Small intestine (tissue), 7 donors: ENCODE measurements around the gene CLPTM1L. TPM values are rescaled to one million over a fixed set of nuclear protein-coding genes. Genes with fewer than 3 reads are reported as not detected.

Source experiments
- DNase-seq, 2 donors: peaks; one replicate each; pipeline versions ENCODE4 v3.0.0 to v3.0.0-alpha.2; 2013
- FAIRE-seq: peaks from 2 replicates; lab custom pipeline; 2012; peaks lifted over from hg19 to GRCh38; lab: Jason Lieb, UNC
- H3K27ac ChIP-seq, 3 donors: one replicate each; pipeline ENCODE4 v1.5.1; 2013; ENCODE audit warnings: low read length in 2 of 3, mild to moderate bottlenecking in 2 of 3, control low read depth in 1 of 3, inconsistent platforms in 1 of 3, low read depth in 1 of 3, moderate library complexity in 1 of 3
- H3K27me3 ChIP-seq, 3 donors: one replicate each; pipeline ENCODE4 v1.6.1; 2013; ENCODE audit warnings: low read length in 3 of 3, inconsistent platforms in 1 of 3; ENCODE audit not compliant: control insufficient read depth in 3 of 3, insufficient read depth in 3 of 3
- H3K36me3 ChIP-seq, 3 donors: one replicate each; pipeline ENCODE4 v1.6.1; 2013; ENCODE audit warnings: low read length in 3 of 3, inconsistent platforms in 1 of 3, low read depth in 1 of 3, mild to moderate bottlenecking in 1 of 3, moderate library complexity in 1 of 3; ENCODE audit not compliant: control insufficient read depth in 3 of 3, insufficient read depth in 2 of 3
- H3K4me1 ChIP-seq, 3 donors: one replicate each; pipeline ENCODE4 v1.6.1; 2013; ENCODE audit warnings: low read length in 2 of 3, inconsistent platforms in 1 of 3, low read depth in 1 of 3, mild to moderate bottlenecking in 1 of 3, moderate library complexity in 1 of 3; ENCODE audit not compliant: control insufficient read depth in 3 of 3, insufficient read depth in 2 of 3
- H3K4me3 ChIP-seq, 3 donors: one replicate each; pipeline ENCODE4 v1.5.1; 2013; ENCODE audit warnings: low read length in 3 of 3, control low read depth in 1 of 3, inconsistent platforms in 1 of 3, low read depth in 1 of 3, mild to moderate bottlenecking in 1 of 3, moderate library complexity in 1 of 3
- H3K9me3 ChIP-seq, 2 donors: one replicate each; pipeline ENCODE4 v1.6.1; 2013; ENCODE audit warnings: low read depth in 1 of 2, low read length in 1 of 2; ENCODE audit not compliant: control insufficient read depth in 2 of 2, insufficient read depth in 1 of 2
- WGBS, 3 donors: extraction: QIAGEN DNeasy Blood & Tissue Kit; methylation state at CpG; one replicate each; pipeline ENCODE4 v1.1.7; 2013; 5-methylcytosine and 5-hydroxymethylcytosine counted together
- polyA plus RNA-seq, 4 donors: library from polyadenylated mRNA; stranded (reverse) in 3 of 4; unstranded in 1 of 4; fragments of 200-250 nt in 3 of 4; fragments of 120-200 nt in 1 of 4; gene quantifications; one replicate each; pipeline versions ENCODE4 v1.2.1 to v1.2.3, GENCODE V29; 2013
- donor health status: healthy with polysubstance abuse.
- donor health status: control.
- donor health status: control.
- donor health status: Bipolar disorder and iron deficiency.
- donor health status: healthy.

CLPTM1L gene
- polyA plus RNA-seq, 4 donors: 45.8 to 99.7 (median 75.6) TPM

DNA sequence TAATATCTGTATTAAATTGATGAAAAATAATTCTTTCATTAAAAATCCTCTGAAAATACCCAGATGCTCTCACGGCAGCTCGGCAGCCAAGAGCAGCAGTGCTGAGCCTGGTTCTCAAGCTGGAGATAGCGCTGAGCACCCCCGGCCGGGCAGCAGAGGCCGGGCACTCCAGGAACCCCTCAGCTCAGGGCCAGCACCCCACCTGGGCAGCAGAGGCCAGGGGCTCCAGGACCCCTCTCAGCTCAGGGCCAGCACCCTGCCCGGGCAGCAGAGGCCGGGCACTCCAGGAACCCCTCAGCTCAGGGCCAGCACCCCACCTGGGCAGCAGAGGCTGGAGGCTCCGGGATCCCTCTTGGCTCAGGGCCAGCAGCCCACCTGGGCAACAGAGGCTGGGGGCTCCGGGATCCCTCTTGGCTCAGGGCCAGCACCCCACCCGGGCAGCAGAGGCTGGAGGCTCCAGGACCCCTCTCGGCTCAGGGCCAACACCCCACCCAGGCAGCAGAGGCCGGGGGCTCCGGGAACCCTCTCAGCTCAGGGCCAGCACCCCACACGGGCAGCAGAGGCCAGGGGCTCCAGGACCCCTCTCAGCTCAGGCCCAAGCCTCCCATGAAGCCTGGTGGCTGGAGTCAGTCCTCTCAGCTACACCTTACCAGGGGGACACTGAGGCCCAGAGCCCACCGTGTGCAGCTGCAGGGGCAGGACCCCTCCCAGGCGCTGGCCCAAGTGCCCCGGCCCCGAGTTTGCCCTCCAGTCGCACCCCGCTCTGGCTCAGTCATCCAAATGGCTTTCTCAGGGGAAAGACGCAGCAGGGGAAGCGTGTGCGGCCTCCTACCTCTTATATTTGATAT lies 21.7 kb downstream of the CLPTM1L start:
- H3K36me3 ChIP-seq: peaks cover 23 to 85% (median 42%) of the 10 kb centered on the region in 3 donors
- no peaks in the 10 kb centered on the region for H3K4me1 ChIP-seq
- no peak overlapping the region for H3K4me3 ChIP-seq
- FAIRE-seq: no peak
- WGBS, 3 donors: 90 to 93% (median 91%) methylated on average over 22 to 24 of the region's 24 CpGs
- H3K27me3 ChIP-seq: no peaks in the 10 kb centered on the region
- no peak overlapping the region for H3K27ac ChIP-seq
- H3K9me3 ChIP-seq: peaks cover 0 to under 1% of the 10 kb centered on the region in 2 donors
- no peak for DNase-seq

DNA sequence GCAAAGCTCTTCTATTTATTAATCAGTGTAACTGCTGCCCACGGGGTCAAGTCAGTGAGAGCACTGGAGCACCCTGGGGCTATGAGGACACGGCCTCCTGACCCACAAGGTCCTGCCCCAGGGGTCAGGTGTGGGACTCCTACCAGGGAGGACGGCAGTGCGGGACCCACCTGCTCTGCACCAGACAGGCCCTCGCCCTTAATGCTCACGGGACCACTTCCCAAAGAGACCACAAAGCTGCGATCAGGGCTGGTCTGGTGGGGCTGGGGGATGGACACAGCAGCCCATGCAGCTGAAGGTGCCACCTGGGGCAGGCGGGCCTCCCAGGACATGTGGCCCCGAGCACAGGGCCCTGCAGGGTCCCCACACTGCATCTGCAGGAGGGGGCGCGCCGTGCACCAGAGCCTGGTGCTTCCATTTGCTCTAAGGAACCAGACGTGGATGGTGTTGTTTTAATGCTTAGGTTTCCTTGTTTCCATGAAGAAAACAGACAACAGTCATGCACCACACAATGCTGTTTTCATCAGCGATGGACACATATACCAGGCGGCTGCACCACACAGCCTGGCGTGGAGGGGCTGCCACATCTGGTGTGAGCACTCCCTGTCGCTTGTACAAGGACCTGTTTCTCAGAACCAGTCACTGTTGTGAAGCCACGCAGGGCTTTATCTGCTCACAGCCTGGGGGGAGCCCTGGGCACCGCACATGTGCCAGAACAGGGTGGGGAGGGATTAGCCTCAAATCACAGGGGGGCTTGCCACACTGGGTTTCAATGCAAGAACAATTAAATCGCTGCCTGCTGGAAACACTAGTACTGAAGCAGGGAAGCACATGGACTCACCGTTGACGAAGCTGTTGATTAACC lies 22.6 kb downstream of the CLPTM1L start:
- H3K4me1 ChIP-seq: no peaks in the 10 kb centered on the region
- WGBS, 3 donors: 93 to 97% (median 95%) methylated on average over 21 to 22 of the region's 22 CpGs
- H3K27me3 ChIP-seq: no peaks in the 10 kb centered on the region
- no peak overlapping the region for H3K4me3 ChIP-seq
- FAIRE-seq: no peak
- no peaks in the 10 kb centered on the region for H3K9me3 ChIP-seq
- H3K36me3 ChIP-seq: peaks cover 25 to 90% (median 42%) of the 10 kb centered on the region in 3 donors
- H3K27ac ChIP-seq: no peak overlapping the region
- no peak for DNase-seq

DNA sequence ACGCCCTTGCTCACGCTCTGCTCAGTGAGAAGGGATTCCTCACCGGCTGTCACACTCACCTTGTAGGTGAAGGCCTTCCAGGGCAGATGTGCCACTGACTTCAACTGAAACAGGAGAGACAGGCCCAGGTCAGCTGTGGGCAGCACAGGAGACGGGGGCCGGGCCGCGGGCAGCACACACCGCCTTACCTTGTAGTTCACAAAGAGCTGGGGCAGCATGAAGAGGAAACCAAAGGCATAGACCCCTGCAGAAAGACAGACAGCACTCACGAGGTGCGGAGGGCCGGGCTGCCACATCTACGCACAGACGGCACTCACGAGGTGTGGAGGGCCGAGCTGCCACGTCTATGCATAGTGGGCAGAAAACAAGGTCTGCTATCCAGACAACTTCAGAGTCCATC lies 23.3 kb downstream of the CLPTM1L start:
- H3K4me1 ChIP-seq: peaks cover 0 to 1% (median under 1%) of the 10 kb centered on the region in 3 donors
- DNase-seq (no peak), FAIRE-seq (no peak)
- no peak overlapping the region for H3K27ac ChIP-seq
- WGBS, 3 donors: 94 to 97% (median 95%) methylated on average over 16 of the region's 16 CpGs
- H3K27me3 ChIP-seq: no peaks in the 10 kb centered on the region
- H3K4me3 ChIP-seq: no peak overlapping the region
- peaks cover 25 to 93% (median 42%) of the 10 kb centered on the region in 3 donors for H3K36me3 ChIP-seq
- no peaks in the 10 kb centered on the region for H3K9me3 ChIP-seq

DNA sequence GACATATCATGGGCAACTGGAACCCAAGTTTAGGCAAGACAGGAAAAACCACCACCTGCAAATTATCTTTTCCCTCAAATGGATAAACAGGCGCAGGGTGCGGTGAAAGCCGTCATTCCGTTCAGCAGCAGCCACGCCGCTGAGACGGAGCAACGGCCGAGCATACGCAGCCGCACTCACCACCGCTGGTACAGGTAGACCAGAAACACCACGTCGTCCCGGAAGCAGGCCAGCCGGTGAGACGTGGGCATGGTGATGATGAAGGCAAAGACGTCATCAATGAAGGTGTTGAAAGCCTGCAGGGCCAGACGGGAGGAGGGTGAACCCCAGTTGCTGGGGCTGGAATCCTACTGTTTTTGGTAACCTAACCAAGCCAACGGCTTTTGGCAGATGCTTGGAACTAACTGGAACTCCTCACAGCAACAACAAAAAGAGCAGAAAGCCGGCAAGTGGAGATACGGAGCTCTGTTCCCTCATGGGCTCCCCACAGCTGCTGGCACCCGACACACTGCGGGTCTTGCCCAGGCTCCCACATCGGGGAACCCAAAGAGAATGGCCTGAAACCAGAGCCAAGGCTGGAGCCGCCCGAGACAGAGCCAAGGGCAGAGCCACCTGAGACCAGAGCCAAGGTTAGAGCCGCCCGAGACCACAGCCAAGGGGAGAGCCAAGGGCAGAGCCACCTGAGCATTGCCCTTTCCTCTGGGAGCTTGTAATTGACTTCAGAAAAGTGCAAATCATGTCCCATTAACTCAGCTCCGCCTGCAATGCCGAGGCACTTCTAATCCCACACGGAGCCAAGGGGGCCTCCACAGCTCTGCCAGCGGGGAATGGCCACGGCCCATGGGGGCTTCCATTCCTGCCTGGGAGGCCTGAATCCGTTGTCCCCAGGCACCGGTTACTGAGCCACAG lies 24.2 kb downstream of the CLPTM1L start:
- H3K9me3 ChIP-seq: no peaks in the 10 kb centered on the region
- FAIRE-seq: no peak
- no peaks in the 10 kb centered on the region for H3K27me3 ChIP-seq
- DNase-seq: no peak
- no peak overlapping the region for H3K4me3 ChIP-seq
- H3K27ac ChIP-seq: no peak overlapping the region
- H3K36me3 ChIP-seq: peaks cover 24 to 84% (median 41%) of the 10 kb centered on the region in 3 donors
- peaks cover 0 to 10% (median 2%) of the 10 kb centered on the region in 3 donors for H3K4me1 ChIP-seq
- WGBS, 3 donors: 92 to 94% (median 92%) methylated on average over 34 to 36 of the region's 36 CpGs

DNA sequence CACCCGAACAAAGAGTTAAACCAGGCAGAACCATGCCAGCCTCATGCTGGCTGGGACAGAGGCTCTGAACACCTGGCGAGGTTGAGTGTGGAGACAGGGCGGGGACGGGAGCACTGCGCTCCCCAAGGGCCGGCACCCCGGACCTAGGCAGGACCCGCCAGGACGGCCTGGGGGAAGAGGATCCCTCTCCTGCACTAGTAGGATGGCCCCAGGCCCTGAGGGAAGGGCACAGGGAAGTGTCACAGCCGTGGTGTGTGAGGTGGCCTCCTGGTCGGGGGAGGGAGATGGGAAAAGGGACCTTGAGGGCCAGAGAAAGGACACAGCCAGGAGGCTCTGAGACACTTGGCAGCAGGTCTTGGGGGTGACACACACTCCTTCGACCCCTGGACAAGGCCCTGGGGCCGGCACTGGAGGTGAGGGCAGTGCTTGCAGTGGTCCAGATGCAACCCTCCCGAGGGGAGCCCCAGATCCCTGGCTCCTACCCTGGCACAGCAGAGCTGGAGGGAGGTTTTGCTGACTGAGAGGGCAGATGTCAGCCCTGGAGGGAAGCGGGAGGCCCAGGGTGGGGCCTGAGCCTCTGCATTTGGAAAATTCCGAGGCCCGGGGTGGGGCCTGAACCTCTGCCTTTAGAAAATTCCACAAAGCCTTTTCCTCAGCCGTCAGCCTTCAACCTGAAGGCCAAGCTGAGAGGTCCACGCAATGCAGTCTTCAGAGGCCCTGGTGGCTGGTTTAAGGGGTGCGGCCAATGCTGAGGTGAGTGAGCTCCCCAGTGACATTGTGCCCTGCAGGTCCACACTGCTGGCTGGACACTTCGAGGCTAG lies 25.3 kb downstream of the CLPTM1L start:
- DNase-seq (no peak), FAIRE-seq (no peak)
- peaks cover 2 to 19% (median 4%) of the 10 kb centered on the region in 3 donors for H3K4me1 ChIP-seq
- 32 to 77% (median 45%) methylated on average over 20 to 21 of the region's 21 CpGs for WGBS, 3 donors
- peaks cover 21 to 74% (median 37%) of the 10 kb centered on the region in 3 donors for H3K36me3 ChIP-seq
- no peak overlapping the region for H3K4me3 ChIP-seq
- no peak overlapping the region for H3K27ac ChIP-seq
- no peaks in the 10 kb centered on the region for H3K27me3 ChIP-seq
- no peaks in the 10 kb centered on the region for H3K9me3 ChIP-seq

DNA sequence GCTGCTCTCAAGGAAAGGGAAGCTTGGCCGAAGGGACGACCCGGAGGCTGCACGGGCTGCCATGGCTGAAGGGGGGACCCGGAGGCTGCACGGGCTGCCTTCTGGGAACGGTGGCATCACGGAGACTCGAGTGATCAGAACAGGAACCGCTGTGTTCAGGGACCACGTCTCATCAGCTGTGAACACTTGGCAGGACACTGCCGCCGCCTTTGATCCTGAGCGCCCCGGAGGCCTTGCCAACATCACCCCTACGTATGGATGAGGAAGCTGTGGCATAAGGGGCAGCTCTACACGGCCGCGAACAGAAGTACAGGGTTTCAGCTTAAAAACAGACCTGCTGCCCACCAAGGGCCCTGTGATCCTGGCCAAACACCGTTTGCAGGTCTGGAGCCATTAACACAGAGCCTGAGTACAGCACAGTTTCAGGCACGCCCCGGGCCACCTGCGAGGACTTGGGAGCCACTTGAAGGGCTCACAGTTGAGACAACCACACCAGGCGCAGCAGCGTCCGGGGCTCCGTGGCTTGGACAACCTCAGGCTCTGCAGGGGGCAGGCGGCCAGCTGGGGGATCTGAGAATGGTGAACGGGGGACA lies 26.1 kb downstream of the CLPTM1L start:
- 91 to 92% (median 91%) methylated on average over 29 of the region's 29 CpGs for WGBS, 3 donors
- Histone ChIP-seq H3K4me3 (no peak overlapping the region), H3K4me1 (peaks cover 2 to 20% (median 7%) of the 10 kb centered on the region in 3 donors), H3K36me3 (peaks cover 16 to 66% (median 34%) of the 10 kb centered on the region in 3 donors), H3K27ac (no peak overlapping the region), H3K27me3 (no peaks in the 10 kb centered on the region), H3K9me3 (no peaks in the 10 kb centered on the region)
- DNase-seq (no peak), FAIRE-seq (no peak)

DNA sequence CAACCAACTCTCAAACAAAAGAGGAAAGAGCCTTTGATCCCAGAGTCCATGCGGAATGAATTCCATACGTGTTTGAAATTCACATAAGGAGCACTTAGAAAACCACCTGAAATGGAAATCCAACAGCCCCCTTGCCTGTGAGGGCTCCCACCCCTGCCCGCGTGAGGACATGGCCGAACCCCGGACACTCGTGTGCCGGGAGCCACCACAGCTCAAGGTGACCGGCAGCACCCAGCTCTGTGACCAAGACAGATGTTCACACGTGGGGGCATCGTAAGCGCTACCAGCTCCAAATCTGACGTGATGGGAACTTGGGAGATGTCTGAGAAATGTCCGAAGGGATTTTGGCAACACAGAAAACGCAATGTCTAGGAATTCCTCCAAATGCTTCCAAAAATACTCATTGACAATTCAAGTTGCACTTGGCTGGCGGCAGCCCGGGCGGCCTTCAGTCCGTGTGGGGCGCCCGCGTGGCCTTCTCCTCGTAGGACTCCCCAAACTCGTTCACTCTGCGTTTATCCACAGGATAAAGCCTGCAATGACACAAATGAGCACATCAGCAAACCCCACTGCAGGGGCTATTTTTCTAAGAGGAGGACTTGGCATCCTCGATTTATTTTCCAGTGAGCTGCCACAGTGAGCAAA lies 26.9 kb downstream of the CLPTM1L start:
- FAIRE-seq: no peak
- Histone ChIP-seq H3K9me3 (no peaks in the 10 kb centered on the region), H3K27me3 (no peaks in the 10 kb centered on the region), H3K27ac (no peak overlapping the region), H3K4me3 (no peak overlapping the region), H3K4me1 (peaks cover 2 to 20% (median 7%) of the 10 kb centered on the region in 3 donors), H3K36me3 (peaks cover 16 to 58% (median 34%) of the 10 kb centered on the region in 3 donors)
- 92 to 94% (median 94%) methylated on average over 26 of the region's 26 CpGs for WGBS, 3 donors
- no peak for DNase-seq
